ENCODE results near the gene OR2T5. TPM values are rescaled to one million over a fixed set of nuclear protein-coding genes. Genes with fewer than 3 reads are reported as not detected.
"Not testable (repeated sequence)": the region's sequence is repeated elsewhere in the genome, so short reads cannot be mapped to it uniquely, and the experiment has no call there.

OR2T5 gene
- total and polyA plus RNA-seq, 2 of the 4 experiments (the other 2 are of a cell fraction), result not detected

GRCh38 chr1:248448409-248449074 is 39.8 kb upstream of the OR2T5 start:
- H3K56ac ChIP-seq (ENCODE audit: extremely low read depth, insufficient read depth, low read length); in situ Hi-C loops (cut with MboI; ENCODE audit: low sequenced_read_pairs): not testable (repeated sequence)

GRCh38 chr1:248449821-248450465 is 38.4 kb upstream of the OR2T5 start:
- H2BK120ac ChIP-seq (ENCODE audit: low read depth, low read length); H3K79me1 ChIP-seq (ENCODE audit: low read depth in 1 of 2, low read length in 2 of 2); H3K27me3 ChIP-seq (ENCODE audit: control insufficient read depth, insufficient read depth, low read length); H4K20me1 ChIP-seq (ENCODE audit: insufficient read depth, low read length); H2AK9ac ChIP-seq (replicated peaks; ENCODE audit: low read depth, low read length, poor library complexity); CTCF ChIA-PET; dilution Hi-C loops (cut with HindIII; ENCODE audit: low sequenced_read_pairs, unreplicated experiment); H3K36me3 ChIP-seq (ENCODE audit: control insufficient read depth, insufficient read depth, low read length); H3K18ac ChIP-seq (ENCODE audit: low read depth, low read length); H3K4me2 ChIP-seq (ENCODE audit: low read depth, low read length); H4K5ac ChIP-seq (ENCODE audit: low read depth, low read length); H3K4ac ChIP-seq (ENCODE audit: low read depth, low read length); H3K14ac ChIP-seq (replicated peaks; ENCODE audit: low read depth, low read length); H3K4me3 ChIP-seq (ENCODE audit: insufficient read depth, low read depth, low read length); H3K9me1 ChIP-seq (ENCODE audit: insufficient read depth, low read length); ATAC-seq (ENCODE audit: low read depth); DNase-seq; H2AFZ ChIP-seq (replicated peaks; ENCODE audit: low read length, poor library complexity); H2BK5ac ChIP-seq (ENCODE audit: low read depth, low read length, poor library complexity, severe bottlenecking); H3K4me1 ChIP-seq (ENCODE audit: control insufficient read depth, insufficient read depth, low read length); H2BK15ac ChIP-seq (ENCODE audit: low read depth, low read length); H3K27ac ChIP-seq (ENCODE audit: insufficient read depth, low read length); H3K56ac ChIP-seq (ENCODE audit: extremely low read depth, insufficient read depth, low read length); intact Hi-C loops (cut with micrococcal nuclease); H3K9ac ChIP-seq (ENCODE audit: low read depth, low read length); in situ Hi-C loops (cut with MboI; ENCODE audit: low sequenced_read_pairs); H4K8ac ChIP-seq (ENCODE audit: low read depth in 2 of 2, low read length in 2 of 2); POLR2A ChIA-PET (ENCODE audit: unreplicated experiment); H4K91ac ChIP-seq (ENCODE audit: insufficient read depth, low read depth, low read length); H3K9me3 ChIP-seq (ENCODE audit: control insufficient read depth, insufficient read depth, low read length); BruUV-seq (replicated peaks); H2AK5ac ChIP-seq (ENCODE audit: low read depth, low read length); H2BK20ac ChIP-seq (ENCODE audit: low read depth, low read length); H3K23ac ChIP-seq (ENCODE audit: low read depth, low read length): not testable (repeated sequence)
- WGBS, 2 experiments (ENCODE audit: extremely low coverage in 2 of 2, insufficient read length in 1 of 2), result no CpG with 5 or more reads among the region's 6 CpGs

More at GRCh38 chr1:248448409-248449074, 39.8 kb upstream of the OR2T5 start:
- POLR2A ChIA-PET (ENCODE audit: unreplicated experiment); CTCF ChIA-PET; ATAC-seq (ENCODE audit: low read depth); H3K18ac ChIP-seq (ENCODE audit: low read depth, low read length); H3K36me3 ChIP-seq (ENCODE audit: control insufficient read depth, insufficient read depth, low read length); H3K9me3 ChIP-seq (ENCODE audit: control insufficient read depth, insufficient read depth, low read length); H3K27me3 ChIP-seq (ENCODE audit: control insufficient read depth, insufficient read depth, low read length); H2AFZ ChIP-seq (replicated peaks; ENCODE audit: low read length, poor library complexity); H2AK5ac ChIP-seq (ENCODE audit: low read depth, low read length); H3K9ac ChIP-seq (ENCODE audit: low read depth, low read length); H2BK120ac ChIP-seq (ENCODE audit: low read depth, low read length); H2BK20ac ChIP-seq (ENCODE audit: low read depth, low read length); H3K4me1 ChIP-seq (ENCODE audit: control insufficient read depth, insufficient read depth, low read length); H2BK5ac ChIP-seq (ENCODE audit: low read depth, low read length, poor library complexity, severe bottlenecking); H3K14ac ChIP-seq (replicated peaks; ENCODE audit: low read depth, low read length); H4K8ac ChIP-seq (ENCODE audit: low read depth in 2 of 2, low read length in 2 of 2); H3K27ac ChIP-seq (ENCODE audit: insufficient read depth, low read length); H4K5ac ChIP-seq (ENCODE audit: low read depth, low read length); H3K4me3 ChIP-seq (ENCODE audit: insufficient read depth, low read depth, low read length); H2BK15ac ChIP-seq (ENCODE audit: low read depth, low read length); H2AK9ac ChIP-seq (replicated peaks; ENCODE audit: low read depth, low read length, poor library complexity); H4K20me1 ChIP-seq (ENCODE audit: insufficient read depth, low read length); intact Hi-C loops (cut with micrococcal nuclease); DNase-seq; H3K23ac ChIP-seq (ENCODE audit: low read depth, low read length); H4K91ac ChIP-seq (ENCODE audit: insufficient read depth, low read depth, low read length); H3K9me1 ChIP-seq (ENCODE audit: insufficient read depth, low read length); dilution Hi-C loops (cut with HindIII; ENCODE audit: low sequenced_read_pairs, unreplicated experiment); H3K4ac ChIP-seq (ENCODE audit: low read depth, low read length); H3K79me1 ChIP-seq (ENCODE audit: low read depth in 1 of 2, low read length in 2 of 2); H3K4me2 ChIP-seq (ENCODE audit: low read depth, low read length); BruUV-seq (replicated peaks): not testable (repeated sequence)
- no CpG with 5 or more reads among the region's 4 CpGs for WGBS, 2 experiments (ENCODE audit: extremely low coverage in 2 of 2, insufficient read length in 1 of 2)
